Stimulated activated CD4-positive, alpha-beta T cell treated with anti-CD3 and anti-CD28 coated beads, Interleukin-4, amount 100 ng/mL, for 4 hours (primary cell): ENCODE measurements around the gene CAMTA1.

Source experiments
- DNase-seq, 2 experiments: peaks; one replicate each; pipeline ENCODE4 v3.0.0-alpha.2; 2020

Gene CAMTA1

GRCh38 chr1:7578206-7578605, 793.0 kb downstream of the CAMTA1 start:
- DNase-seq: no peak

DNA sequence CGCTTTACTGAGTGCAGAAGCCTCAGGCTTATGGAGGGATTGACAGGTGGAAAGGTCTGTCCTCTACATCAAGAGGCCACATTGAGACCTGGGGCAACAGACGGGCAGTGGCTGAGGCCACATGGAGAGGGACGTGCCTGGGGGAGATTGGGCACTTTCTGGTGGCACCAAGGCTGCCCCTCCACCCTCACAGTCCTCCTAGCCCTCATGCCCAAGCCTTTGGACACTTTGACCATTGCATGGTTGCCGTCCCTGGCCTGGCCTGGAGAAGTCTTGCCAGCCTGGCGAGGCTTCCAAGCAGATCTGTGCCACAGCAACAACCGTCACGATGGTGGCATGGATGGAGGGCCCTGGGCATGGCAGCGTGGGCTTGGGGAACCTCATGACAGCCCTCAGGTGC, 793.8 kb downstream of the CAMTA1 start:
- no peak for DNase-seq

DNA sequence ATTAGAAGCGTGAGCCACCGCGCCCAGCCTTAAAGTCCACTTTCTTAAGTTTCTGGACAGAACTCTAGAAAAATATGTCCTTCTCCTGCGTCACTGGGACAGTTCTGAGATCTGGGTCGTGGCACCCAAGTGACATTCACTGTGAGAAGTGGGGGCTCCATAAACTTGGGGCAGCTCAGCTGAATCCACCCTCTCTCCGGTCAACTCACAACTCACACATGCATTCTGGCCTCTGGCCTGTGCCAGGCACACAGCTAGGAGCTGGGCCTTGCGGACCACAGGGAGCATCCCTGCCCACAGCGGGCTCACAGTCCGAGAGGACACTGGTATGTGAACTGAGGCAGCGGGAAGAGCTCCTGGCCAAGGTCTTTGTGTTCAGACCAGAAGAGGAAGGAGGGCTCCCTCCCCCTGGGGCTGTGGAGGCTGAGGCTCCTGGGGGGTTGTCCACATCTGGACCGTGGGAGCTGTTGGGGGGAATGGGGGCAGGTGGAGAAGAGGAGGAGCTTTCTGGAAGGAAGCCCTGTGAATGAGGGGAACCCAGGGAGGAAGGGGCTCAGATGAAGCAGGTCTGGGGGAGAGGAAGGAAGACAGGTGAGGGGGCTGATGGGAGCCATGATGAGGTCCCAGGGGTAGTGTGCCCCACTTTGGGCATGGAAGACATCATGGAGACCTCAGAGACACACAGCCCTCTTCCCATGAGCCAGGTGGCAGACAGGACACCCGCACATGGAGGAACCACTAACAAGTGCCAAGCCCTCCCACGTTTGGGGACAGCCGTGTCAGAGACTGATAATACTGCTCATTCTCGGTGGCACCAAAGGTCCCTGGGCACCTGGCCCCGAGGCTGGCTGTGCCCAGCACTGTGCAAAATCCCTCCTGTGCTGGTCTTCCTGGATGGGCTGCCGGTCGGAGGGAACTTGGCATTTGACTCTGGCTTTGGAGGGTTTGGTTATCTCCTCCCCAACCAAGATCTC, 794.9 kb downstream of the CAMTA1 start:
- DNase-seq: no peak

DNA sequence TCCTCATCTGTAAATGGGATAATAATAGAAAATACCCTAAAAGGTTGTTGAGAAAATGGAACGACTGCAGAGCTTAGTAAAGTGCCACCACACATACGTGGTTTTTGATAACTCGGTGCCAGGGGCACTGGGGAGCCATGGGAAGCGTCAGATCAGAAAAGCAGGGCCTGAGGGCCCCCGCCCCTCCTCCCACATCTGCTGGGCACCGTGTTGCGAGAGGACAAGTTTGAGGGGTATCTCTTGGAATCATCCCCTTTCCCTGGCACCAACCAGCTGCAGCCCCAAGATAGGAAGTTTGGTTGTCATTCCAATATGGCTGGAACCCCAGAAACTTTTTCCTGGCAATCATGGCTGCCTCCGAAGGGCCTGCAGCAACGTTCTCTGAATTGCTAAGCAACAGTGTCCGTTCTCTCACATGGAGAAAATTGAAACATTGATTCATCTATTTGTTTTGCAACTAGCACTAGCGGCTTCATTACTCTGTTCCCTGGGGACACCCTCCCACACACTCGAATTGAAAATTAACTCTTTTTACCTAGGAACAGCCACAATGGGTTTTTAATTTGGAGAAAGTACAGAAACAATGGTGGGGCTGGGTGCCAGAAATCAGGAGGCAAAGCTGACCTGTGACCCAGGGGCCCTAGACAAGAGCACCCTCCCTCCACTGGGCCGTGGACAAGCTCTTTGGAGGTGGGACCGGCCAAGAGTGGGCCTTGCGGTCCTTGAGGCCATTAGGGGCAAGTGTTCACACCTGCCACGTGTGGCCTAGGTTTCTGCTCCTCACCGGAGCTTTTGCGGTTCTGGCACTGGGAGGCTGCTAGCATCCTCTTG, 795.9 kb downstream of the CAMTA1 start:
- no peak for DNase-seq

DNA sequence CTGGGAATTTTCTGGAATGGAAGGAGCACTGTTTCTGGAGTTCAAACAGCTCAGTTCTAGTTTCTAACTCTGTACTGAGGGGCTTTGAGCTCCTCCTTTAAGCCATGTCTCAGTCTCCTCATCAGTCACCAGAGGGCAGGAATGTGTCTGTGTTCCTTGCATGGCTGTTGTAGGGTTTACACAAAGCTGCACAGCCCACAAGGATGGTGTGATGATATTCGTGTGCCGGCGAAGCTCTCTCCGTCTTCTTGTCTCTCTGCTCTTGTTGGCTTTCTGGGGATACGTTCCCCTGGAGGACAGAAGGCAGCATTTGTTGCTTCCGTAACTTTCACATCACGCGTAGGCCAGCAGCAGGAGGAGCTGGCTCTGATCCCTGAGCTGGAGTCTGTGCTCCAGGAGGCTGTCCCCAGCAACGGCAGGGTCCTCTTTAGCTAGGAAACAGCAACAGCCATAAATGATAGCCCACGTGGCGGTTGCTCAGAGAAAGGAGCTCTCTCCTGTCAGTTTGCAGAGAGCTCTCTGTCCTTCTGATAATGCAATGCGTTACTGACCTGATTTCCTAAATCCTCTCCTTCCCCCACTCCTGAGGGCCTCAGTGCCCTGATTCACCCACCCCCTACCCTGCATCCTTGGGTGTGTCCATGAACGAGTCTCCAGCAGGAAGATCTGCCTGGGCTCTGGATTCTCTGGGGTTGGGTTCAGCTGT, 796.7 kb downstream of the CAMTA1 start:
- DNase-seq: no peak

DNA sequence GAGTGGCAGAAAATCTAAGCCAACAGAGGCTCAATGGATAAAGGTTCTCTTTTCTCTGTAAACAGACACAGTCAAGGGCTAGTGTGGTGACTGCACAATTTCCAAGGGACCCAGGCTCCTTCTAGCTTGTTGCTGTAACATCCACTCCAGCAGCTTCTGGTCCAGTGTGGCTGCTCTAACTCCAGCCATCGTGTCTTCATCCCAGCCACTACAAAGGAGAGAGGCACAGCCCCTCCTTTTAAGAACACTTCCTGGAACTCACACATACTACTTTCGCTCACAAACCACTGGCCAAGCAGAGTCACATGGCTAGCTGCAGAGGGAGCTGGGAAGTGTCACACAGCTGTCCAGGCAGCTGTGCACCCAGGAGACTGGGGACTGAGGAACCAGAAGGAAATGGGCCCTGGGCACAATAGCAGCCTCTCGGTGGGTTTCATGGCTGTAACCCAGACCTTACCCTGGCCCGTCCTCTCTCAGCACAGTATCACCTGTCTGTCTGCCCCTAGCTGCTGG, 797.3 kb downstream of the CAMTA1 start:
- no peak for DNase-seq

GRCh38 chr1:7583291-7584096, 798.2 kb downstream of the CAMTA1 start:
- DNase-seq: no peak

- DNase-seq: no peak
These were observed 798.9 kb downstream of the CAMTA1 start for GRCh38 chr1:7584157-7584556.

- no peak for DNase-seq
These were observed 799.4 kb downstream of the CAMTA1 start for GRCh38 chr1:7584643-7585042.

DNA sequence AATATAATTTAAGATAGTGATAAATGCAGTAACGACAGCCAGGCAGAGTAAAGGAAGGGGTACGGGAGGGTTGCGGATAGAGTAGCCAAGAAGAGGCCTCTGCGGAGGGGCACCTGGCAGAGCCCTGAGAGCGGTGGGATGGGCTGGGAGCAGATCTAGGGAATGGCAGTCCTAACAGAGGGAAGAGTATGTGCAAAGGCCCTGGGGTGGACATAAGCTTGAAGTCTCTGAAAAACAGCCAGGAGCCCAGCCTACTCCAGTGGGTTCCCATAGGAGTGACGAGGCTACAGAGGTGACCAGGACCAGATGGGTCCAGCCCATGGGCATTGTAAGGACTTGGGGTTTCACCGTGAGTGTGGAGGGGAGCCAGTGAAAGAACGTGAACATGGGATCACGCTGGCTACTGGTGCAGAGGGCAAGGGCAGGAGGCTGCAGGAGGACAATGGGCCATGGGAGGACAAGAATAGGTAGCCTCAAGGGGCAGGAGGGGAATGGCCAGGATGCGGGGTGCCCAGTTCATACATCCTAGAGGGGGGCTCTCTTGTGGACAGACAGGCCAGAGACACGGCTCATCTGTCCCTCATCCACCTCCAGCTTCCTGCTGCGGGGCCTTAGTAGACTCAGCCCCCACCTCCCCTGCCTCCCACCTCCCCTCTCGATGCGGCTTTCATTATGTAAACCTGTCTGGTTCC, 800.1 kb downstream of the CAMTA1 start:
- DNase-seq: no peak

DNA sequence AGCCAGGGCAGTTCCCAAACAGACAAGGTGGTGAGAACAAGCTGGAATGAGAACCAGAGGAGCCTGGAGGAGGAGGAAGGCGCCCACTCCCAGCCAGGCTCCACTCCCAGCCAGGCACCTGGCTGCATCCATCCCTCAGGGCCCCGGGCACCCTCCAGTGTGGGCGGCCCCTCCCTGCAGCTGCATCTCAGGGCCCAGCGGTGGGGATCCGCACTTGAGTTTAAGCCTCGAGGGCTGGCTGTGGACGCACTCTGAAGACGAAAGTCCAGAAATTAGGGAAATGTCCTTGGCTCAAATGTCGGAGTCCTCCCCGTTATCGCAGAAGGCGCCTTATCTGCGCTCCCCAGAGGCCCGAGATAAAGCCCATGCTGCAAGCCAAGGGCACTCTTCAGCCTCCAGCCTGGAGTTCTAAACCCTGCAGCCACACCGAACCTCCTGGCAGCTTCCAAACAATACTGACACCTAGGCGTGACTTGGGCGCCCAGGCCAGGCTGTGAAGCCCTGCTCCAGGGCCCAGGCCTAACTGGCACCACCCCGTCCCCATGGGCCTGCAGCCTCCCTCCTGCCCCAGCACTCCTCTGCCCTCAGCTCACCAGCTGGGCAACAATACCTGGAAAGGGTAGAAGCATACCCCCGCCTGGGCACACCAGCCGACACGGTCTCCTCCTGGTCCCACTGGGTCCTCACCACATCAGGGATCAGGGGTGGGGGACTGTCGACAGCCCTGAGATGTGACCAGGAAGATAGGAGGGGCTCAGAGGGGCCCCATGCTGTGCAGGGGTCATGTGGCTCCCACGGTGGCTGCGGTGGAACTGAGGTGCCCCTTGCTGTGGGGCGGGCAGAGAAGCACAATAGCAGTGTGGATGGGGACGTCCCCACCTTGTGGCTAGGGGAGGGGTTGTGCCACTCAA, 801.0 kb downstream of the CAMTA1 start:
- no peak for DNase-seq

GRCh38 chr1:7587108-7587772, 802.0 kb downstream of the CAMTA1 start:
- DNase-seq: no peak

DNA sequence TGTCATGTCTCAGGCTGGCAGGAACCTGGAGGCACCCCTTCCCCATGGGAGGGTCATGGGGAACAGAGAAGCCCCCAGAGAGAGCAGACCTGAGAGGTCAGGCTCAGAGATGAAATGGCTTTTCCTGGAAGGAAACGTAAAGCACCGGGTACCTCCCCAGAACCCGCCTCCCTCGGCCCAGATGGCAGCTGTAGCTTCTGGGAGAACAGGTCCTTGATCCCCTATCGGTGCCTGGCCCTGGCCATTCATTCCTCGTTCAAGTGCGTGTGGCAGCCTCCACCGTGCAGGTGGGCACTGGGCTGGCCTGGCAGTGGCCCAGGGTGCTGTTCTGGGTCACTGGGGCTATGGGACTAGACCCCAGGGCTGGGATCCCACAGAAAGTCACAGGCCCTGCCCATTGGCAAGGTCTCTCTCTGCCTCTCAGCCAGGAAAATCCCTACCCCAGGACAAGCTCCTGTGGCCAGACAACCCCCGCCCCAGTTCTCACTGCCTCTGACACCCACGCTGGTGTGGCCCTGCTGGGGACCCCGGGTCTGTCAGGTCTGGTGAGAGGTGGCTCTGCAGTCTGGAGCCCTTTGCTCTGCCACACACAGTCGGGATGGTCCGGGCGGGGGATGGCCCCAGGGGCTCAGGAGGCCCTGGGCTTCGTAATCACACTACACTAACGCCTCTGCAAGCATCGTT, 802.7 kb downstream of the CAMTA1 start:
- DNase-seq: no peak

GRCh38 chr1:7588457-7588827, 803.2 kb downstream of the CAMTA1 start:
- DNase-seq: no peak

DNA sequence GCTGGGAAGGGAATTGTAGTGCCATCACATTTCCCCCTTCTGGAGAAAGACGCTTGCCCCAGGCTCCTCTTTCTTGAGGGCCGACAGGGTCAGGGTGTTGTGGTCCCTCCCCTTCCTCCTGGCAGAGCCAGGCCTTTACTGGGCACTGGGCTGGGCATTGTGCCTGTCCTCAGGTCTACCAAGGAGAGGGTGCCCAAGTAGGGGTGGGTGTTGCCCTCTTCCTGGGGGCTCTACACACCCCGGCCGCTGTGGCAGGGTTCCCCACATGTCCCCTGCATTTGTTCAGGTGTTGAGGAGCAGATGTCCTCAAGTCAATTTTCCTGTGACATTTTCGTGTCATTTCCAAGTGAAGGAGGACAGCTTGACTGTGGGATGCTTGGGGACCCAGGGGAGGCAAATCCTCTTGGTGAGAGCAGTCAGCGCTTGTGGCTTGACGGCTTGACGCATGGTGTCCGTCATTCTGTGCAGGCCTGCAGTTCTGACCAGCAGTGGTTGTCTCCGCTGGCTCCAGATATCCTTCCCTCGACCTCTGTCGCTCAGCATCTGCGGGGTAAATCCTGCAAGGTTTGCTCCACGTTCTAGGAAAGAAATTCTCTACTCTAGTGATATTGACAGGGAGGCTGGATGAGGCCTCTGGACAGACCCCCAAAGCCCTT, 804.0 kb downstream of the CAMTA1 start:
- DNase-seq: no peak

- DNase-seq: no peak
These were observed 804.6 kb downstream of the CAMTA1 start for GRCh38 chr1:7589774-7590425.

DNA sequence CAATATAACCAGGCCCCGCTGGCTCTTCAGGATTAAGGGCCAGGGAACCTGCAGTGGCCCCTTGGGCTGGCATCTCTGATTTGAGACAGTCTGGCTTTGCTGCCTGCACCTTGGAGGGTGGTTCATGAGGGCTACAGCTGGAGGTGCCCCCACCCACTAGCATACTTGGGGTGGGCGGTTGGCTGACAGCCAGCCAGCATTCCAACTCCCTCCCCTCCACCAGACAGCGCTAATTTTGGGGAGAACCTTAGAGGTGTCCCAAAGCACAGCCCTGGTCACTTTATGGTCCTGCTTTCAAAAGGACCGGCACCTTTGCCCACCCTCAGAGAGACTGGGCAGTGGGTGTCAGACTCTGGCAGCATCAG, 805.2 kb downstream of the CAMTA1 start:
- no peak for DNase-seq

DNA sequence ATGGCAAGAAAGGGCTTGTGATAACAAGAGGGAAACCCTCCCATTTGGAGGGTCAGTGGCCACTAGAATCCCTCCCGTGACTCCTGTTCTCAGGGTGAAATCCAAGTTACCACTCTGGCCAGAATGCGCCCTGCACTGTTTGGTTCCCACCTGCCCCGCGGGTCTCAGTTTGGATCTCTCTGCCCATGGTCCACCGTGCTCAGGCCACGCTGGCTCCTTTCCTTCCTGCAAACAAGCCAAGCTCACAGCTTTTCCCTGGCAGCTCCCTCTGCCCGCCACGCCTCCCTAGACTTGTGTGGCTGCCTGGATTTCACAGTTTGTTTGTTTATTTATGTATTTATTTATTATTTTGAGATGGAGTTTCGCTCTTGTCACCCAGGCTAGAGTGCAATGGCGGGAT, 806.3 kb downstream of the CAMTA1 start:
- no peak for DNase-seq
